Transverse colon (tissue), 4 donors: ENCODE data around the gene POLD2. TPM values are rescaled to one million over a fixed set of nuclear protein-coding genes. Genes with fewer than 3 reads are reported as not detected.

Source experiments
- DNase-seq: peaks from one replicate; pipeline ENCODE4 v3.0.0-alpha.2; 2019
- H3K27ac ChIP-seq, 4 donors: fragments of 200-600 bp; sonication (generic); 2 replicates each; pipeline ENCODE4 v1.5.1; 2016 to 2018; ENCODE audit warnings: inconsistent platforms in 4 of 4
- H3K27me3 ChIP-seq: fragments of 200-600 bp; sonication (generic); 2 replicates; pipeline ENCODE4 v1.5.1; 2017; ENCODE audit warnings: inconsistent platforms
- H3K36me3 ChIP-seq, 4 donors: fragments of 200-600 bp; sonication (generic); 2 replicates each; pipeline ENCODE4 v1.5.1; 2017 to 2019; ENCODE audit warnings: inconsistent platforms in 4 of 4
- H3K4me1 ChIP-seq, 4 donors: fragments of 200-600 bp; sonication (generic); 2 replicates each; pipeline ENCODE4 v1.5.1; 2017 to 2020; ENCODE audit warnings: inconsistent platforms in 4 of 4
- H3K4me3 ChIP-seq, 4 donors: fragments of 200-600 bp; sonication (generic); 1 replicate in 1 of 4; 2 replicates in 3 of 4; pipeline versions ENCODE4 v1.5.1 to v1.6.1; 2017 to 2019; ENCODE audit warnings: inconsistent platforms in 4 of 4
- H3K9me3 ChIP-seq, 2 donors: fragments of 200-600 bp; sonication (generic); 2 replicates each; pipeline ENCODE4 v1.5.1; 2017 to 2019; ENCODE audit warnings: inconsistent platforms in 2 of 2
- CTCF ChIP-seq, 5 experiments: fragments of 200-600 bp in 3 of 5; fragments of 450-650 bp in 2 of 5; sonication (generic) in 3 of 5; IDR thresholded peaks; 1 replicate in 2 of 5; 2 replicates in 3 of 5; pipeline ENCODE4 v1.5.1; 2016 to 2017; ENCODE audit warnings: antibody characterized with exemption in 5 of 5, inconsistent platforms in 3 of 5, mild to moderate bottlenecking in 2 of 5, moderate library complexity in 1 of 5
- EP300 ChIP-seq: sonication (generic); formaldehyde crosslinking; IDR thresholded peaks from one replicate; pipeline ENCODE4 v1.6.1; 2017; ENCODE audit warnings: antibody characterized with exemption, low read depth
- POLR2A ChIP-seq: fragments of 450-650 bp; IDR thresholded peaks from one replicate; pipeline ENCODE4 v1.6.1; 2016; ENCODE audit warnings: antibody characterized with exemption, mild to moderate bottlenecking, moderate library complexity
- POLR2AphosphoS5 ChIP-seq, 3 donors: sonication (generic); formaldehyde crosslinking; IDR thresholded peaks; one replicate each; pipeline ENCODE4 v1.6.1; 2016; ENCODE audit warnings: antibody characterized with exemption in 3 of 3
- WGBS, 2 donors: methylation state at CpG; one replicate each; pipeline ENCODE4 v1.1.5; 2018; ENCODE audit warnings: low coverage in 1 of 2; 5-methylcytosine and 5-hydroxymethylcytosine counted together
- in situ Hi-C, 4 donors: fragments of 200-750 bp; cut with MboI; loops; one replicate each; pipeline versions ENCODE4 v1.15.0 to v1.15.1; 2017; ENCODE audit warnings: low sequenced_read_pairs in 3 of 4, low pct_ligation_motif_present in 1 of 4, low pct_unique_long_range_greater_than_20kb in 1 of 4
- intact Hi-C: fragments of 100-400 bp; cut with DNase I; formaldehyde crosslinking; loops from one replicate; pipeline ENCODE4 v1.15.1; 2023; ENCODE audit warnings: low total_unique reads
- total RNA-seq, 4 donors: library from RNA; depleted of rRNA; stranded (reverse); fragments of >200 nt; gene quantifications; one replicate each; pipeline ENCODE4 v1.1.0, GENCODE V29; 2016

The POLD2 gene
- total RNA-seq, 4 donors from 2014 or later: 20.1 to 32.7 (median 22.7) TPM

- H3K27ac ChIP-seq: no peak overlapping the region
- no peak for DNase-seq
- TF ChIP-seq POLR2A: no peak
- TF ChIP-seq POLR2AphosphoS5 (IDR thresholded peaks at IDR 0.05): no peak
- no peak for TF ChIP-seq CTCF (IDR thresholded peaks at IDR 0.05)
- TF ChIP-seq EP300: no peak
- intact Hi-C loops (no loop called here), in situ Hi-C loops (no loop called here)
- H3K36me3 ChIP-seq: no peaks in the 10 kb centered on the region
- no peaks in the 10 kb centered on the region for H3K9me3 ChIP-seq
- H3K27me3 ChIP-seq: no peaks in the 10 kb centered on the region
- no peak overlapping the region for H3K4me3 ChIP-seq
- no peaks in the 10 kb centered on the region for H3K4me1 ChIP-seq
Measured at GRCh38 chr7:44167920-44168319, 44.6 kb upstream of the POLD2 start.

- no peaks in the 10 kb centered on the region for H3K9me3 ChIP-seq
- no peaks in the 10 kb centered on the region for H3K36me3 ChIP-seq
- no peaks in the 10 kb centered on the region for H3K27me3 ChIP-seq
- TF ChIP-seq POLR2A: no peak
- no peak for TF ChIP-seq EP300
- TF ChIP-seq CTCF (IDR thresholded peaks at IDR 0.05): no peak
- no peak for TF ChIP-seq POLR2AphosphoS5 (IDR thresholded peaks at IDR 0.05)
- no peak overlapping the region for H3K27ac ChIP-seq
- no peaks in the 10 kb centered on the region for H3K4me1 ChIP-seq
- H3K4me3 ChIP-seq: no peak overlapping the region
- no peak for DNase-seq
- intact Hi-C loops (no loop called here), in situ Hi-C loops (no loop called here)
- WGBS, 2 donors: 44% methylated on average over 1 of the region's 1 CpG; no CpG with 5 or more reads in 1 of the 2 donors
Measured at GRCh38 chr7:44163591-44163990, 40.2 kb upstream of the POLD2 start.

- in situ Hi-C loops: no loop called here
- TF ChIP-seq POLR2A (no peak), EP300 (no peak), CTCF (IDR thresholded peaks at IDR 0.05) (no peak), POLR2AphosphoS5 (IDR thresholded peaks at IDR 0.05) (no peak)
Measured at GRCh38 chr7:44162785-44163395, 39.5 kb upstream of the POLD2 start.

GRCh38 chr7:44162179-44162578 is 38.8 kb upstream of the POLD2 start:
- Histone ChIP-seq H3K36me3 (no peaks in the 10 kb centered on the region), H3K4me1 (no peaks in the 10 kb centered on the region), H3K9me3 (no peaks in the 10 kb centered on the region), H3K27me3 (no peaks in the 10 kb centered on the region), H3K4me3 (no peak overlapping the region), H3K27ac (no peak overlapping the region)
- DNase-seq: no peak
- no peak for TF ChIP-seq EP300
- no peak for TF ChIP-seq POLR2A
- TF ChIP-seq POLR2AphosphoS5 (IDR thresholded peaks at IDR 0.05): no peak
- TF ChIP-seq CTCF (IDR thresholded peaks at IDR 0.05): no peak
- WGBS, 2 donors: 84 to 100% methylated on average over 2 to 4 of the region's 4 CpGs
- in situ Hi-C loops (no loop called here), intact Hi-C loops (no loop called here)

More at GRCh38 chr7:44162785-44163395, 39.5 kb upstream of the POLD2 start:
- H3K4me1 ChIP-seq: no peaks in the 10 kb centered on the region
- WGBS, 2 donors: 73% methylated on average over 1 of the region's 1 CpG; no CpG with 5 or more reads in 1 of the 2 donors
- no peak overlapping the region for H3K27ac ChIP-seq
- H3K27me3 ChIP-seq: no peaks in the 10 kb centered on the region
- no peaks in the 10 kb centered on the region for H3K9me3 ChIP-seq
- H3K36me3 ChIP-seq: no peaks in the 10 kb centered on the region
- DNase-seq: no peak
- no peak overlapping the region for H3K4me3 ChIP-seq
- intact Hi-C loops: no loop called here
